Activated CD4-positive, alpha-beta T cell treated with anti-CD3 and anti-CD28 coated beads, Interleukin-2, amount 10 ng/mL, durations not matched to agents 7 days and 5 days (primary cell): ENCODE data around the gene SSH2. TPM values are rescaled to one million over a fixed set of nuclear protein-coding genes. Genes with fewer than 3 reads are reported as not detected.

ENCODE experiments used
- CTCF ChIA-PET: fragments of 350-600 bp; sonication (Branson Sonifier 250); formaldehyde crosslinking; loops from one replicate; lab custom pipeline; 2021; ENCODE audit warnings: antibody characterized with exemption; lab: Charles Lee
- POLR2A ChIA-PET: fragments of 350-600 bp; sonication (Branson Sonifier 250); formaldehyde crosslinking; loops from one replicate; lab custom pipeline; 2021; ENCODE audit warnings: antibody characterized with exemption; lab: Charles Lee
- DNase-seq: peaks from one replicate; pipeline ENCODE4 v3.0.0-alpha.2; 2020
- H3K27ac Mint-ChIP-seq: one replicate; pipeline ENCODE4 v1.8.0; 2021; ENCODE audit warnings: mild to moderate bottlenecking, moderate library complexity, mixed read lengths
- H3K27me3 Mint-ChIP-seq: one replicate; pipeline ENCODE4 v1.8.0; 2021; ENCODE audit warnings: mixed read lengths
- H3K36me3 Mint-ChIP-seq: one replicate; pipeline ENCODE4 v1.8.0; 2021; ENCODE audit warnings: low read depth, mixed read lengths
- H3K4me1 Mint-ChIP-seq: one replicate; pipeline ENCODE4 v1.8.0; 2021; ENCODE audit warnings: mixed read lengths
- H3K4me3 Mint-ChIP-seq: one replicate; pipeline ENCODE4 v1.8.0; 2021; ENCODE audit warnings: mild to moderate bottlenecking, moderate library complexity, mixed read lengths
- H3K9me3 Mint-ChIP-seq: one replicate; pipeline ENCODE4 v1.8.0; 2021; ENCODE audit warnings: mixed read lengths
- total RNA-seq, 2 experiments: library from RNA; stranded (reverse); gene quantifications; one replicate each; pipeline ENCODE4 v1.2.3, GENCODE V29; 2021

The SSH2 gene
- total RNA-seq, 2 experiments from 2014 or later: 72.5 to 74.2 TPM

GRCh38 chr17:29839656-29840055, 90.4 kb downstream of the SSH2 start:
- CTCF ChIA-PET: no interaction called here
- Mint-ChIP-seq H3K4me1 (no peaks in the 10 kb centered on the region), H3K9me3 (no peaks in the 10 kb centered on the region), H3K27ac (no peak overlapping the region), H3K36me3 (no peaks in the 10 kb centered on the region), H3K27me3 (no peaks in the 10 kb centered on the region), H3K4me3 (no peak overlapping the region)
- POLR2A ChIA-PET: no interaction called here
- DNase-seq: no peak

DNA sequence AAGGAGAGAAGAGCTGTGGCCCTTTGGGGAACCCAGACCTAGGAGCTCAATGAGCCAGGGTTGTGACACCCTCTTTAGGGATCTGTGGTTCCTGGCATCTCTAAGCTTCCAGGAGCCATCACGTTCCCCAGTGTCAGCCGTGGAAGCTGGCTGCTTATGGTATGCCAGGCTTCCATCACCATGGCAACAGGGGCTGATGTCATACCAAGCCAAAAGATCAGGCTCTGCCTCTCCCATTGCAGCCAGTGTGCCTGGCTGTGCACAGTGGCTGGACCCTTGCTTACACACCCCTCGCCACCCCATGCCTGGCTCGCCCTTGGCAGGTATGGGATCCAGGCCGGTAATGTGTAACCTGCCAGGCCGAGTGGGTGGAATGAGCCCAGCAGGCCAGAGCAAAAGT, 91.1 kb downstream of the SSH2 start:
- Mint-ChIP-seq H3K27ac (no peak overlapping the region), H3K4me1 (no peaks in the 10 kb centered on the region)
- POLR2A ChIA-PET: no interaction called here

DNA sequence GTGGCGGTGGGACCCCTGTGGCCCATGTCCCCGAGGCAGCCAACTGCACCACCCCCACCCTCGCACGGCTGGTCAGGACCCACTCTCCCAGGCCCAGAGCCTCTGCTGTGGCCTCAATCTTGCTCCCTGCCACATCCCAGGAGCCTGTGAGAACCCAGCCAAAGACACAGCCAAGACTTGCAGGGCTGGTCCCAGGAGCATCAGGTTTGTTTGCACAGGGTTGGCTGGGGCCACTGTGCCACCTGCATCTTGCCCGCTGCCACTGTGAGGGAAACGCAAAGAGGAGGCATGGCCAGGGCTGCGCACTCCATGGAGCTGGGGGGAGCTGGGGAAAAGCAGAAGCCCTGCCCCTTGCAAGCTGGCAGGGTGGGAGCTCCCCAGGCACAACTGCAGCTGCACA, 92.5 kb downstream of the SSH2 start:
- H3K36me3 Mint-ChIP-seq: no peaks in the 10 kb centered on the region
- no peak overlapping the region for H3K4me3 Mint-ChIP-seq
- no peak for DNase-seq
- ChIA-PET CTCF (no interaction called here), POLR2A (no interaction called here)
- no peaks in the 10 kb centered on the region for H3K27me3 Mint-ChIP-seq
- H3K9me3 Mint-ChIP-seq: no peaks in the 10 kb centered on the region
- H3K4me1 Mint-ChIP-seq: no peaks in the 10 kb centered on the region
- no peak overlapping the region for H3K27ac Mint-ChIP-seq

More for the DNA sequence above, 91.1 kb downstream of the SSH2 start:
- H3K27me3 Mint-ChIP-seq: no peaks in the 10 kb centered on the region
- H3K36me3 Mint-ChIP-seq: no peaks in the 10 kb centered on the region
- H3K9me3 Mint-ChIP-seq: no peaks in the 10 kb centered on the region
- no peak overlapping the region for H3K4me3 Mint-ChIP-seq
- CTCF ChIA-PET: interaction anchor here (1.1 kb wide), 1 partner anchor 15 kb away, joined by 3 read pairs; no protein-coding TSS in a partner anchor
- no peak for DNase-seq

DNA sequence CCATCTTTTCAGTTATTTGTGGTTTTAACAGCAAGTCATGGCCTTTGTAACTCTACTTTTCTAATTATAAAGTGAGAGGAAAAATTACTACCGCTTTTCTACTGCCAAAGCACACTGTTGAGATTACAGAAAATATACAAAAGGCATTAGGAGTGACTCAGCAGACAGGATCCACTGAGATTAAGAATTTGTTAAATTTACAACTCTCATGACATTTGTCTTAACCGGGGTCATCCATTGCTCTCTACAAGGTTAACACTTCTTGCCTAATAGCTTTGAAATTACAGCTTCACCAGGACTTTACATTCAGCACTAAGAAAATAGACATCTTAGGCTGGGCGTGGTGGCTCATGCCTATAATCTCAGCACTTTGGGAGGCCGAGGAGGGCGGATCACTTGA, 93.4 kb downstream of the SSH2 start:
- Mint-ChIP-seq H3K27me3 (no peaks in the 10 kb centered on the region), H3K4me3 (no peak overlapping the region), H3K9me3 (no peaks in the 10 kb centered on the region), H3K4me1 (no peaks in the 10 kb centered on the region), H3K27ac (no peak overlapping the region), H3K36me3 (no peaks in the 10 kb centered on the region)
- CTCF ChIA-PET: interaction anchor here (0.9 kb wide), 1 partner anchor 15 kb away, joined by 3 read pairs; no protein-coding TSS in a partner anchor
- no peak for DNase-seq
- POLR2A ChIA-PET: no interaction called here

DNA sequence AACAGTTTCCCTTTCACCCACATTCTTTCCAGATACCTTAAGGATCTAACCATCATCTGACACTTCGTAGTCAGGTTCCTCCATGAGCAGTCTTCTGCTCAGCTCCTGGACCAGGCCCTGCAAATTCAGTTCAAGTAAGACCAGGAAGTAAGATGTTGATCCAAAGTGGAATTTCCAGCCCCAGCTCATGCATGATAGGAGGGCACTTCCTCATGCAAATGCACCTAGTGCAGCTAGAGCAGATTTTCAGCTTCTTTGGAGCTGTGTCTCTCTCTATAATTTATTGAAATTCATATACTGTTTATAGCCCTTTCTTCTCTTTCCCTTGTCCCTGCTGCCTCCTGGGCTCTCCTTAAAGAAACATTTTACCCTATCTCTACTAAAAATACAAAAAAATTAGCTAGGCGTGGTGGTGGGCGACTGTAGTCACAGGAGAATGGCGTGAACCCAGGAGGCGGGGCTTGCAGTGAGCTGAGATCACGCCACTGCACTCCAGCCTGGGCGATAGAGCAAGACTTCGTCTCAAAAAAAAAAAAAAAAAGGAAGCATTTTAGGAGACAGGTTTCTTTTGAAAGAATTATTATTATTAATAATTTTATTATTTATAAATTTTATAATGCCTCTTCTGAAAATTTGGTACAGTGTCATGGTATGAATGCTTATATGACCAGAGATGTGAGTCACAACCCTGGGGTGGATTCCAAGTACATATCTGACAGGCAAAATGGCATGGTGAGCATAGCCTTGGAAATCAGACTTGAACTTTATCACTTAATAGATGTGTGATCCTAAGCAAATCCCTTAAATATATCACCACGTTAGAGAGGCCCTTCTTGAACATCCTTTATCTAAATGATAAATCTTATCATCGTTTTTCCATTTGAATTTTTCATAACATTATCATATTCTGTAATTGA, 94.3 kb downstream of the SSH2 start:
- POLR2A ChIA-PET: no interaction called here
- Mint-ChIP-seq H3K36me3 (no peaks in the 10 kb centered on the region), H3K9me3 (no peaks in the 10 kb centered on the region), H3K4me1 (no peaks in the 10 kb centered on the region), H3K4me3 (no peak overlapping the region), H3K27ac (no peak overlapping the region), H3K27me3 (no peaks in the 10 kb centered on the region)
- DNase-seq: no peak
- CTCF ChIA-PET: no interaction called here

DNA sequence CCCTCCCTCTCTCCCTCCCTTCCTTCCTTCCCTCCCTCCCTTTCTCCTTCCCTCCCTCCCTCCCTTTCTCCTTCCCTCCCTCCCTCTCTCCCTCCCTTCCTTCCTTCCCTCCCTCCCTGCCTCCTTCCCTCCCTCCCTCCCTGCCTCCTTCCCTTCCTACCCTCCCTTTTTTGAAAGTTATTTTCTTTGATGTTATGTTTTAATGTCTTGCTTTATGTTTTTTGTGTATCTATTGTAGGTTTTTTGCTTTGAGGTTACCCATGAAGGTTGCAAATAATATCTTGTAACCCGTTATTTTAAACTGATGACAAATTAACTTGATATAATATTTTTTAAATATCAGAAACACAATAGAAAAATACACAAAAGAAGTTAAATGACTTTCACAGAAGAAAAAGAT, 96.2 kb downstream of the SSH2 start:
- ChIA-PET CTCF (no interaction called here), POLR2A (no interaction called here)
- Mint-ChIP-seq H3K36me3 (no peaks in the 10 kb centered on the region), H3K4me3 (no peak overlapping the region), H3K27me3 (no peaks in the 10 kb centered on the region), H3K9me3 (no peaks in the 10 kb centered on the region), H3K27ac (no peak overlapping the region), H3K4me1 (peaks cover 11% of the 10 kb centered on the region)
- no peak for DNase-seq

DNA sequence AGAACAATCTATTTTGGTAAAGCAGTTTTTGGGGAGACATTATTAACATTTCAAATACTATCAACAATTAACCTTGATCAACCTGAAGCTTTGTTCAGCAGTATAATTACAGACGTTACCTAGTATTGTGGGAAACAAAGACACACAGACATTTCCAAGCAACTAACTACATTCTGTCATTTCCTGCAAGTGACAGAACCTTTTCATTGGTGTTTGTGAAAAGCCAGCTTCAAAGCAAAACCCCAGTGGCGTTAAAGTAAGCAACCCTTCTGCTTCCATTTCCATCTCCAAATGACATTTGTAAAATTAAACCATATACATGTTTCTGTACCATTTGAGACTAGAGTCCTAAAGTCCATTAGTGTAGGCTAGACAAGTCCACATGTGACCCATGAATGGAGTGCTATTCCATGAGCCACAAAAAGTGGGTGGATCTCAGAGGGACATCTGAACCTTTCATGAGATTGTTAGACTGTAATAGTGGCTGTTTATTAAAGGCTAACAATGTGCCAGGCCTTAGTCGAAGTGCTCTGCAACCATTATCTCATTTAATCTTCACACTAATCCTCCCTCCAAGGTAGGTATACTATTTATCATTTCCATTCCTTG, 101.2 kb downstream of the SSH2 start:
- Mint-ChIP-seq H3K27ac (no peak overlapping the region), H3K4me3 (no peak overlapping the region), H3K27me3 (no peaks in the 10 kb centered on the region), H3K9me3 (no peaks in the 10 kb centered on the region), H3K4me1 (peaks cover 29% of the 10 kb centered on the region), H3K36me3 (peaks cover 3% of the 10 kb centered on the region)
- CTCF ChIA-PET: interaction anchor here (0.5 to 1.4 kb wide), 2 partner anchors 59 to 210 kb away, joined by 3 read pairs; no protein-coding TSS in a partner anchor
- no peak for DNase-seq
- POLR2A ChIA-PET: no interaction called here

DNA sequence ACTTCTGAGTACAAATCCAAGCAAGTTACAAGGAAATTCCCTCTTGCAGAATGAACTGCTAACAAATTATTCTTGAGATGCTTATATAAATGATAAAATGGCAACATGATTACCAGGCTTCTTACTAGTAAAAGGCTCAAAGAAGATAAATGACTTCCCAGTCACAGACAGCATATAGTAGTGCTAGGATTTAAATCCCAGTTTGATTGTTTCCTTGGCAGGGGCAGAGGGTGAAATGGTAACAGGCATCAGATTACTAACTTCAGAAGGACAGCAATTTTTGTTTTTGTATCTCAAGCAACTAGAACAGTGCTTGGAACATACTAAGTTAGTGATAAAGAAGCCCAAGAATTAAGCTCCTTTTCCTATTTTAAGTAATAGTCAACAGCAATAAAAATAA, 102.8 kb downstream of the SSH2 start:
- Mint-ChIP-seq H3K9me3 (no peaks in the 10 kb centered on the region), H3K4me3 (no peak overlapping the region), H3K27ac (no peak overlapping the region), H3K36me3 (peaks cover 3% of the 10 kb centered on the region), H3K27me3 (no peaks in the 10 kb centered on the region), H3K4me1 (peaks cover 29% of the 10 kb centered on the region)
- no peak for DNase-seq
- ChIA-PET CTCF (interaction anchor here (0.5 to 1.4 kb wide), 3 partner anchors 22 to 893 kb away, joined by 3 to 4 read pairs (median 3); no protein-coding TSS in a partner anchor), POLR2A (no interaction called here)

DNA sequence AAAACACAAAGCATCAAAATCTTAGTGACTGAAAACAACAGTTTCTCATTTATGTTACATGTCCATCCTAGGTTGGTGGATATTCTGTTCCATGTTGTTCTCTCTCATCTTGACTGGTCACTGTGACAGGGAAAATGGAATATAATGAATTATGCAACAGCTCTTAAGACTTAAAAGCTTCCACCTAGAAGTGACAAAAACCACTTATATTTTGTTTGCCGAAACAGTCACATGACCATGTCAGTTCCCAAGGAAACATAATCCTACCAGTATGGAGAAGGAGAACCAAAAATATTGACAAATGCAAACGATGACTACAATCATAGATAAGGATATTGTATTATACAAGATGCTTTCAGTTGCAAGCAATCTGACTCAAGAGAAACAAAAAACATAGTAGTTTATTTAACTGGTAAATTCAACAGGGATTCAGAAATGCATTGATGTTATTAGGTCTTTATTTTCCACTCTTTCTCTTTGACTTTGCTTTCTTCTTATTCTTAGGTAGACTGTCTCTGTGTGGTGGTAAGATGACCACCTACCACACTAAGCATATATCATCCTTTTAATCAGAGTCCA, 103.8 kb downstream of the SSH2 start:
- Mint-ChIP-seq H3K4me3 (no peak overlapping the region), H3K9me3 (no peaks in the 10 kb centered on the region), H3K36me3 (peaks cover 3% of the 10 kb centered on the region), H3K4me1 (peaks cover 29% of the 10 kb centered on the region), H3K27ac (no peak overlapping the region), H3K27me3 (no peaks in the 10 kb centered on the region)
- no peak for DNase-seq
- ChIA-PET CTCF (interaction anchor here (1.0 kb wide), 1 partner anchor 105 kb away, joined by 3 read pairs; no protein-coding TSS in a partner anchor), POLR2A (no interaction called here)

GRCh38 chr17:29825604-29826003, 104.4 kb downstream of the SSH2 start:
- ChIA-PET POLR2A (no interaction called here), CTCF (interaction anchor here (1.0 kb wide), 1 partner anchor 106 kb away, joined by 3 read pairs; no protein-coding TSS in a partner anchor)
- Mint-ChIP-seq H3K27me3 (no peaks in the 10 kb centered on the region), H3K36me3 (peaks cover 3% of the 10 kb centered on the region), H3K4me1 (peaks cover 29% of the 10 kb centered on the region), H3K9me3 (no peaks in the 10 kb centered on the region), H3K27ac (no peak overlapping the region), H3K4me3 (no peak overlapping the region)
- no peak for DNase-seq

GRCh38 chr17:29821897-29822296, 108.1 kb downstream of the SSH2 start:
- peaks cover 10% of the 10 kb centered on the region for H3K4me1 Mint-ChIP-seq

DNA sequence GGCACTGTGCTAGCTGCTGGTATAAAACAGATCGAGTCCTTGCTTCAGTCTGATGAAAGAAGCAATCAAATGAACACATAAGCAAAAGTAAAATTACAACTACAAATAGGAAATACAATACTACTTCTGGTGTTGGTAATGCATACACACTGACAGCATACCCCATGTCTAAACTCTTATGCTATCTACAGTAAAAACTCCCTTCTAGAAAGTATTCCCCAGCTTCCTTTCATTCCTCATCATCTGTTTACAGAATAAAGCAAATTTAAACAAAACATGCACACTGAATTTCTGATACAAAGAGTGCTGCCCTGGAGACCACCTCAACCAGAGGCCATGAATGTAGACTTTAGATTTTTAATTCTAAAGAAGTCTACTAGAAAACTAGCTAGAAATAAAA, 109.6 kb downstream of the SSH2 start:
- no peak for DNase-seq
- ChIA-PET POLR2A (no interaction called here), CTCF (interaction anchor here (0.6 to 2.2 kb wide), 2 partner anchors 10 to 327 kb away, joined by 5 to 6 read pairs; no protein-coding TSS in a partner anchor)
- Mint-ChIP-seq H3K27me3 (no peaks in the 10 kb centered on the region), H3K9me3 (no peaks in the 10 kb centered on the region), H3K36me3 (peaks cover 1% of the 10 kb centered on the region), H3K4me3 (no peak overlapping the region), H3K27ac (no peak overlapping the region), H3K4me1 (peaks cover 7% of the 10 kb centered on the region)

More at GRCh38 chr17:29821897-29822296, 108.1 kb downstream of the SSH2 start:
- Mint-ChIP-seq H3K36me3 (peaks cover 3% of the 10 kb centered on the region), H3K27me3 (no peaks in the 10 kb centered on the region), H3K4me3 (no peak overlapping the region), H3K9me3 (no peaks in the 10 kb centered on the region), H3K27ac (no peak overlapping the region)
- no peak for DNase-seq
- ChIA-PET POLR2A (no interaction called here), CTCF (interaction anchor here (1.0 to 2.2 kb wide), 2 partner anchors 12 to 15 kb away, joined by 3 to 6 read pairs; no protein-coding TSS in a partner anchor)
